Measurements from ENCODE around the gene PARD3B.

PARD3B gene

DNA sequence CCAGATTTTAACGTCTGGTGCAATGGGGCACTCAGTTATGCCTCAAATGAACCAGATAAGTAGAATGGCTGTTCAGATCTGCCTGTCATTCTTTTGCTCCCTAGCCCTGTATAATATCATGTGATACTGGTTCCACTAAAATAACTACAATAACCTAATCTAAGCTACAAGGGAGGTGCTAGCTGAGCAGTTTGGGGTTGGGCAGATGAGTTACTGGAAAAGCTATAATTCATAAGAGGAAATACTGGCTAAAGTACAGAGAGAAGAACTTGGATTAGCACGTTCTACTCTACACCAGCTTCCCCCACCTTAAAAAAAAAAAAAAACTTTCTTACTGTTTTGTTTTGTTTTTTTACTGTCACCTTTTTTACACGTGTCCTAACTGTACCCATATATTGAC lies 953.7 kb downstream of the PARD3B start:
- no peak for DNase-seq

DNA sequence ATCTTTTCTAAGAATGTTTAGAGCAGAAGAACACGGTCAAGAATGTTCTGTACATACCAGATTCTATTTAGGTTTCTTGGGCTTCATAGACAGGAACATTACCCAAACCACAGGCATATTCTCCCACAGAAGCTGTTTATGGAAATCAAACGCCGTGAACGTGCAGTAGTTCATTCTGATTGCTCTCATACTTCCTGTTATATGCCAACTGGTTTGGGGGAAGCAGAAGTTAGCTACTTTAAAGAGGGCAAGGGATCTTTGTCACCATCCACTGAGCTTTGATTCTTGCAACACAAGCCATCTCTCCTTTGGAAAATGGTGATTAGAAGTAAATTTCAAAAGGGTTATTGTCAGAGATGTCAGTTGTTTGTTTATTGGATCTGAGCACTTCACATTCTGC lies 954.8 kb downstream of the PARD3B start:
- DNase-seq = no peak

DNA sequence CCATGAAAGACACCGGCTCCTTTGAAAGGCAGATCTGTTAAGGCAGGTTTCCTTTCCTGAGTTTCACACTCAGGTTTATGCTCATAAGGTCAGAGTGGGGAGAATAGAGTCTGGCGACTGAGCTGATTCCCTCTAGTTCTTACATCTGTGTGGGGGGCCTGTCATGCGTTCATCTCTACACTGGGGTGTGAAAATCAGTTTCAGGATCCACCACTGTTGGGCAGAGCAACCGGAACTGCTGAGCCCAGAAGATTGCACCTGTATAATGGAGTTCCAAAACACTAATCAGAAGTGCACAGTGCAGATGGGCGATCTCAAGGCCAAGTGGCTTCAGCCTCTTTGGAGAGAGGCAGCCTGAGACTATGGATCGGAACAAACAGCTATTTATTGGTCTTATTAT lies 955.7 kb downstream of the PARD3B start:
- DNase-seq = no peak

DNA sequence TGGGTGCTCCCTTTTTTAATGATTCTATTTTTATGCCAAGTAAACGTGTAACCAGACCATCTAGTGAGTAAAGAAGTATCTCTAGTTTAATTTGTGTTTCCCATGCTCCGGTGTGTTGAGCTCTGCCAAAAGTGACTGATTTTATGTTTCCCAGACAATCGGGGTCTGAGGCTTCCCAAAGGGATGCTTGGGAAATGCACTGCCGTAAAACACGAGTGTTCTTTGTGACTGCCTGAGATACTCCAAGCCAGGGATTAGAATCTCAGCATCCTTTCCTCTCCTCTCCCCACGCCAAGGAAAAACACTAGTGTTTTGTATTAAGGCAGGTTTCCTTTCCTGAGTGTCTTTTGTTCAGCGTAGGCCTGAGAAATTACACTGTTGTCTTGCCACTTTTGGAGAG lies 956.6 kb downstream of the PARD3B start:
- DNase-seq = no peak

GRCh38 chr2:205505371-205505770 lies 960.1 kb downstream of the PARD3B start:
- no peak for DNase-seq

DNA sequence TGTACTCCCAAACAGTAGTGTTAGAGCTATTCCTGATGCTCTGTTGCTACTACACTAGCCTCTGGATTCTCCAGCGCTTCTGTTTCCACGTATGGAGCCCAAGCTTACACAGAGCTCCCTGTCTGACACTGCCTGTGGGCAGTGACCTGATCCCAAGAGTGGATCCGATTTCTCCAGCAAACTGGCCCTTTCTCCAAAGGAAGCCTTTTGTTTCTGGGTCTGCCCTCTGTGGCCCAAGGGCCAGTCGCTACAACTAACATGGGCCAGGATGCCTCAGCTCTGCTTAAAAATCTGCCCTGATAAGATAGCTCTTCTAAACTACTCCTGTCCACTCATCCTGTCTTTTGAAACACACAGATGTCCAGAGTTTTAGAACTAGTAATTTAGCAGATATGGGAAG lies 964.4 kb downstream of the PARD3B start:
- no peak for DNase-seq

- no peak for DNase-seq
Measured at GRCh38 chr2:205510345-205510744, 965.1 kb downstream of the PARD3B start.

- no peak for DNase-seq
Measured at GRCh38 chr2:205511221-205511620, 965.9 kb downstream of the PARD3B start.

- DNase-seq = no peak
Measured at GRCh38 chr2:205511641-205512040, 966.4 kb downstream of the PARD3B start.

GRCh38 chr2:205520311-205520710 lies 975.0 kb downstream of the PARD3B start:
- no peak for DNase-seq

DNA sequence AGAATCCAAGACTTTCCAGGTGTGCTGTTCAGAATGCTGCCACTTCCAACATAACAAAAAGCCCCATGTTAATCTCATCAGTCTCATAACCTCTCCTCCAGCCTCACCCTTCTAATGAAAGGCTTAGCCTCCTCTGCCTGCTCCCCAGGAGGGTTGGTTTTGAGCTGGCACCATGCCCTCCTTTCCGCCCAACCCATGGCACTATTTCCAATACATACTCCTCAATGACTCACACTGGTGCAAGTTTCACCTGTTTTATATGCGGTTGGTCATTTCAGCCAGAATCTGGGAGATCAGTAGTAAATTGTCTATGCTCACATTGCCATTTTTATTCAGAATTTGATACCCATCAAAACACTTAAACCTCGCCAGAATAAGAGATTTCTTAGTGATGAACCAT lies 979.4 kb downstream of the PARD3B start:
- no peak for DNase-seq

- no peak for DNase-seq
Measured at GRCh38 chr2:205527801-205528200, 982.5 kb downstream of the PARD3B start.

GRCh38 chr2:205531072-205531471 lies 985.8 kb downstream of the PARD3B start:
- DNase-seq = no peak

DNA sequence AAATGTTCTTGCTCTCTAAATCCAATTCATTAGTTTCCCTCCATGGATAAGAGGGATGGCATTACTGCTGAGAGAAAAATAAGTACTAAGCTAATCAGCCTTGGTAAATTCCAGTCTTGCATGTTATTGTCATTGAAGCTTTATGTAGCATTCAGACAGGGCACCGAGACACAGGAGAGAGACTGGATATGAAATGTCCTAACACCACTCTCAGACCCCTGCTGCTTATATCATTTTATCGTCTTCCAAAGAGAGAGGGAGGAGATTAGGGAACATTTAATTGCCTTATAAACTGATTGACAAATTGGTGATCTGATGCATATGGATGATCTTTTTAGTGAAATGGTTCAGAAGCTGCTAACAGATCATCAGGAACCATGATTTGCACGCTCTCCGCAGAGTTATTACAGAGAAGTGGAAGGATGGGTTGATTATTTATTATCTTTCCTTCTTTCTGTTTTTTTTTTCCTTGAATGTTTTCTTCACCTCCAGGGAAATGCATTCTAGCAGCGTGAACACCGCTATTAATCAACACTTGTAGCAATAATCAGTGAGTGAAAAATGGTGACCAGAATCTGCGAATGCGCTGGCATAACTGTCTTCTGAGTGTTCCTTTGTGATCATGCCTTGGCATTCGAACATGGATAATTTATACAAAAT lies 986.3 kb downstream of the PARD3B start:
- DNase-seq = no peak

DNA sequence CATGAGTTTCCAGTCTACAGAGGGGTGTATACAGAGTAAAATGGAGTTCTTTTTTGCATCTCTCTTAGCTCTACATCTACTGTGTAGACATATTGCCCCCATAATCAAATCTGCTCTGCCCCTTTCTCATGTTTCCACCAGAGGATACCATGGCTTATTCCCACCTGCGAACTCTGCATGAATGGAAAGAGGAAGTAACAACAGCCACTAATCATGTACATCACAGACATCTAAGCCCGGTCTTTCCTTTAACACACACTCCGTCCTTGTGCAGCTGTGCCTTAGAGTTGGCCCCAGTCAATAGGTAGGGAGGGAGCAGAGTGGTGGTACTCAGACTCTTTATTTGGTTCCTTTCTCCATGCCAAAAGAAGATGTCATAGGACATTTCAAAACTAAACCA lies 989.7 kb downstream of the PARD3B start:
- DNase-seq = no peak

- no peak for DNase-seq
Measured at GRCh38 chr2:205539603-205540002, 994.3 kb downstream of the PARD3B start.

- DNase-seq = no peak
Measured at GRCh38 chr2:205540036-205540435, 994.8 kb downstream of the PARD3B start.

DNA sequence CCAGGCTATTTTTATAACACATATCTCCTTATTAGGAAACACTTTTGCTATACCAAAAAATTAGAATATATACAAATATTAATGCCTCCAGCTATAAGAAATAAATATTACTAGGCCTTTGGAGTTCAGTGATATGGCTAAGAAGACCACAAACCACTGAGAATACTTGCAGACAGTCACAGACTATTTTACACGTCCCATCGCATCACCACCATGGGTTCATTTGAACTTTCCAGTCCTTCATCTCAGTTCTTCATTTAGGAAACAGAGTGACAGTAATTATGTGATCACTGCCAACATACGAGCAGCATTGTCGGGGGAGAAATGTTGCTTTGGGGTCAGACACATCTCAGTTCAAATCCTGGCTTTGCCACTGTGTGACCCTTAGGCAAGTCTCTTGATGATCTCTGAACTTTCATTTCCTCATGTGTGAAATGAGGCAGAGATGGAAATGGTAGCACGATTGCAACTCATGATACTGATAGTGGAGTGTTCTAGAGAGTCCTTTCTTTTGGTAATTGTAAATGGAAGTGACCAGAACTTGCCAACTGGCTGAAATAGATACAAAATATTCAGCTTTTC lies 998.1 kb downstream of the PARD3B start:
- DNase-seq = no peak

- DNase-seq = no peak
Measured at GRCh38 chr2:205543937-205544702, 998.8 kb downstream of the PARD3B start.

- DNase-seq = no peak
Measured at GRCh38 chr2:205545971-205546816, 1000.9 kb downstream of the PARD3B start.

DNA sequence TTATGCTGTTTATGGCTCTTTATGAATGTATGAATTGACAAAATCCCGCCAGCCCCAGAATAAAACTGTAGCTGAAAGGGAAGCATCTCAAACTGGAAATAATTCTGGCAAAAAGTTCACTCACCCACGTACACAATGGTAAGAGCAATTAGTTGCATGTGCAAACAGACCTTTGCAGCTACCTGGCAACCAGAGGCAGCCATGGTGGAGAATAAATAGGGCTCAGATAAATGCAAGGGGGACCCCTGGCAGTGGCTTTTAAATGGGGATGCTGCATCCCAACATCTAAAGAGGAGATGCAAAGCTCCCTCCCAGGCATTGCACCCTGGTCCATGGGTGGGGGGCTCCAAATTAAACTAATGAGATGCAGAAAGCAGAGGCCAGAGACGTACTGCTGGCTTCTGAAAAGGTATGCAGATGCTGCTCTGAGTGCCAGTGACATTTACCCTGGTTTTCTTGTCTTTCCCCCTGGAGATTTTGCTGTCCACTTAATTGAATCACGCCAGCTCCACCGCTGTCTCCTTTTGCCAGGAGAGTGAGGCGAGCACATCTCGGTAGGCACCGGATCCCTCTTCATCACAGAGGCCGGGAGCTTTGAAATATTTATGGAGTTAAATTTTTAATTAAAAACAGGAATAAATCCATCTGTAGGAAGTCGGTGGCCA lies 1010.4 kb downstream of the PARD3B start:
- no peak for DNase-seq

- no peak for DNase-seq
Measured at GRCh38 chr2:205556357-205556756, 1011.1 kb downstream of the PARD3B start.
